ENCODE results near the gene PPFIA1.
"Not testable (repeated sequence)": the region's sequence is repeated elsewhere in the genome, so short reads cannot be mapped to it uniquely, and the experiment has no call there.

PPFIA1 gene

DNA sequence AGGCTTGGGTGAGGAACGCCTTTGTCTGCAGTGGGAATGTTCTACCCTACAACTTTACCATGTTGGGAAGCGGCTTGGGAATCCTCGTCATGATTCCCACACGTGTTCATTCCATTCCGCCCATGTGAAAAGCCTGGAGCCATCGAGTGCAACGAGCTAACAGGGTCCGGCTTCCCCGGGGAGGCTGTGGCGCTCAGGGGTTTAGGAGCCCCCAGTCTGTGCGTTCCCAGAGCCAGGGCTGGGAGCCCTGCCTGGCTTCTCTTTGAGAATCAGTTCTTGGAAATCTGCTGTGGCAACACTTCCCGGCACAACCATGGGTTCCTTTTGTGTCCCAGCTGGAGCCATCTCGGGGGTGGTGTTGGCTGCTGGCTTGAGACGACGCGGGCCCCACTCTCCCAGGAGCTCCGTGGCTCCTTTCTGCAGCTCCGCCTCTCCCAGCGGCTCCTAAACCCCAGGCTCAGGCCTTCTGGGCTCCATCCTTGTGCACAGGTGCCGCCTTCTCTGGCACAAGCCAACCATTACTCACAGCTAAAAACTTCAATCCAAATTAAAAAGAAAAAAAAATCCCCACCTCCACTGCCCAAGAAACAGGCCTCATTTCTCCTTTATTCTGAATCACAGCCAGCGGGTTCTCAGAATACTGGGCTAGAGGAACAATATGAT lies 18.7 kb upstream of the PPFIA1 start:
- DNase-seq = no peak

DNA sequence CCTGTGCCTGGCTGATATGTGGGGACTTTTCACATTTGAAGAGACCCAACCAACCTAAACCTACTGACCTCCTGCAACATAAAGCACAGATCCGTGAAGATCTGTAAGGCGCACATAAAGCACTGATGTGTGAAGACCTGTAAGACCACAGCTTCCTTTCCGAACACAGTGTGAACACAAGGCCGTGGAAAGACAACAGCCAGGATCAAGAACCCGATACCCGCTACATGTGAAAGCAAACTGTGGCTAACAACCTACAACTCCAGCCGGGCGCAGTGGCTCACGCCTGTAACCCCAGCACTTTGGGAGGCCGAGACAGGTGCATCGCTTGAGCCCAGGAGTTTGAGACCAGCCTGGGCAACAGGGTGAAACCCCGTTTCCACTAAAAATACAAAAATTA lies 17.6 kb upstream of the PPFIA1 start:
- no peak for DNase-seq

DNA sequence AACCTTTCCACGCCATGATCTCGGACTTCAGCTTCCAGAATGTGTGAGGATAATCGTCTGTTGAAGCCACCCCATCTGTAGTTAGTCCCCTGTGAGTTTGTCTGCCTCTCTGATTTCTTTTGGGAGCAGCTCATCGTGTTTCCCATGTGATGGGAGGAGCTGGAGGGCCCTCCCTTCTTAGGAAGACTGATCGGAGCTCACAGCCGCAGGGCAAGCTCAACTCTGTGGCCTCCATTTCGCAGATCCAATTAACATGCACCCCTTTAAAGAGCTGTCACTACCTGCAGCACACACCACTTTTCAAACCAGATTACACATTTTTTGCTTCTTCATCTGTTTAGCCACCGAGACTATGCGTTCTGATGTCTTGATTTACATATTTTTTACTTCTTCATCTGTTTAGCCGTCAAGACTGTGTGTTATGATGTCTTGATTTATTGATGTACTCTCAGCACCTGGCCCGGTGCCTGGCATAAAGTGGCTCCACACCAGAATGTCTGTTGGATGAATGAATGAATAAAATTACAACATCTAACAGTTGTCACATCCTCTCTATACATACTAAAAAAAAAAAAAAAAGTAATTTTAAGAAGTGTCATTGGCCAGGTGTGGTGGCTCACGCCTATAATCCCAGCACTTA lies 14.9 kb upstream of the PPFIA1 start:
- DNase-seq = no peak

GRCh38 chr11:70259077-70259476 lies 11.4 kb upstream of the PPFIA1 start:
- DNase-seq = not testable (repeated sequence)

- DNase-seq = no peak
These were observed 7.5 kb upstream of the PPFIA1 start for GRCh38 chr11:70262951-70263350.

GRCh38 chr11:70263363-70263762 lies 7.1 kb upstream of the PPFIA1 start:
- DNase-seq = no peak

DNA sequence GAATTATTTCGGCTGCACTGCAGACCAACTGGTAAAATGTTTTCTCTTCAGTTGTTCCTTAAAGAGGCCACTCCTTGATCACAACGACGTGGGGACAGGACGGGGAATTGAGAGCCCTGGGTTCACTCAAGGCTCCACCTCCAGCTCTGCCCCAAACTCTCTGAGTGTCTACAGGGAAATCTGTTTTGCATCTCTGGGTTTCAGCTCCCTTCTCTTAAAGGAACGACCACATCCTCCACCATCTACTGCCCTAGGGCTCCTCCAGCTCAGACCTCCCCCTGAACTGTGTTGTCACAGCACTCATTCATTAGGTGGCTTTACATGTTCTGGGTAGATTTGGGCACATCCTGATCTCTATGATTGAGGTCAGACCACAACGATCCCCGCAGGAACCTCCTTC lies 5.1 kb upstream of the PPFIA1 start:
- DNase-seq = no peak

DNA sequence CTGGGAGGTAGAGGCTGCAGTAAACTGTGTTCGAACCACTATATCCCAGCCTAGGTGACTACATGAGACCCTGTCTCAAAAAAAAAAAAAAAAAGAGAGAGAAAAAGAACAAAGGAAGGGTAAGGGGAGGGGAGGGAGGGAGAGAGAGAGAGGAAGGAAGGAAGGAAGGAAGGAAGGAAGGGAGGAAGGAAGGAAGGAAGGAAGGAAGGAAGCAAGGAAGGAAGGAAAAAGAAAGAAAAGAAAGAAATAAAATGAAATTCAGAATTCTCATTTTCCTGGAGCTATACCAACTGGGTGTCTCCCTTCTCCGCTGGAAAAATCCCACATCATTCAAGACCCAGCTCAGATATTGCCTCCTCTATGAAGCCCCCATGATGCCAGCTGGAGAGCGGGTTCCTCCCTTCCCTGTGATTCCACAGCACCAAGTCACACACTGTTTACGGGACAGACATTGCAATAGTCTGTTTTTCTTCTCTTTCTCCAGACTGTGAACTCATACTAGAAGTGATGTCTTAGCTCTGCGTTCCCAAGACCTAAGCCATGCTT lies 3.0 kb upstream of the PPFIA1 start:
- DNase-seq = no peak

GRCh38 chr11:70268526-70268925 lies 2.0 kb upstream of the PPFIA1 start:
- DNase-seq = no peak

GRCh38 chr11:70270877-70271648 lies 573 bp downstream of the PPFIA1 start:
- DNase-seq = peak; percentile 50

- no peak for DNase-seq
These were observed 1.1 kb downstream of the PPFIA1 start for GRCh38 chr11:70271649-70271953.

DNA sequence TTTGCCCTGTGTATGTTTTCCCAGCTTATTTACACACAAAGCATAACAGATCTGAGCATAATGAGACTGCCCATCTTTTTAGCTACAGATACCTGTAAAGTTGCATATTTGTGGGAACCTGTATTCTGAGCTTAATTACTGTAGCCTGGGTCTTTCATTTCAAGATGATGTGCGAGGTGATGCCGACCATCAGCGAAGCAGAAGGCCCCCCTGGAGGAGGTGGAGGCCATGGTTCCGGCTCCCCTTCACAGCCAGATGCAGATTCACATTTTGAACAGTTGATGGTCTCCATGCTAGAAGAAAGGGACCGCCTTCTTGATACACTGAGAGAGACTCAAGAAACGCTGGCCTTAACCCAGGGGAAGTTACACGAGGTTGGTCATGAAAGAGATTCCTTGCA lies 1.5 kb downstream of the PPFIA1 start:
- no peak for DNase-seq

GRCh38 chr11:70278994-70279393 lies 8.5 kb downstream of the PPFIA1 start:
- no peak for DNase-seq

- DNase-seq = no peak
These were observed 10.7 kb downstream of the PPFIA1 start for GRCh38 chr11:70281156-70281609.

- DNase-seq = no peak
These were observed 11.5 kb downstream of the PPFIA1 start for GRCh38 chr11:70282012-70282411.

GRCh38 chr11:70288721-70289120 lies 18.2 kb downstream of the PPFIA1 start:
- DNase-seq = no peak

- no peak for DNase-seq
These were observed 19.1 kb downstream of the PPFIA1 start for GRCh38 chr11:70289582-70289981.

GRCh38 chr11:70290361-70291065 lies 20.0 kb downstream of the PPFIA1 start:
- no peak for DNase-seq

GRCh38 chr11:70292166-70292565 lies 21.7 kb downstream of the PPFIA1 start:
- no peak for DNase-seq

DNA sequence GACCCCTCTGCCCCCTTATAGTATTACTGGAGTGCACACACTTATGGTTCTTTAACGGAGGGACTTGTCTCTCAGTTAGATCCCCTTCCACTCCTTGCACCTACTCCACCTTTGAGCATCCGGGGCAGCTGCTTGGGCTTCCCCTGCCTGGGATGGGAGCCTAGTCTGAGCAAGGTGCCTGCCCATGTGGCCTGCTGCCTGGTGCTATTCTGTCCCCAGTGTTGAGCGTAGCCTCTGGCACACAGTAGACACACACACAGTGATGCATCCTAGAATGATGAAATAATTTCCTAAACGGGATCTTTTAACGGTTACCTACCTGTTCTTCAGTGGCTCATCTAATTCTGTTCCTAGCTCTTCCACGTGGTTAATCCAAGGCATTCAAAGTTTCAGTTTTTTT lies 22.4 kb downstream of the PPFIA1 start:
- DNase-seq = no peak

DNA sequence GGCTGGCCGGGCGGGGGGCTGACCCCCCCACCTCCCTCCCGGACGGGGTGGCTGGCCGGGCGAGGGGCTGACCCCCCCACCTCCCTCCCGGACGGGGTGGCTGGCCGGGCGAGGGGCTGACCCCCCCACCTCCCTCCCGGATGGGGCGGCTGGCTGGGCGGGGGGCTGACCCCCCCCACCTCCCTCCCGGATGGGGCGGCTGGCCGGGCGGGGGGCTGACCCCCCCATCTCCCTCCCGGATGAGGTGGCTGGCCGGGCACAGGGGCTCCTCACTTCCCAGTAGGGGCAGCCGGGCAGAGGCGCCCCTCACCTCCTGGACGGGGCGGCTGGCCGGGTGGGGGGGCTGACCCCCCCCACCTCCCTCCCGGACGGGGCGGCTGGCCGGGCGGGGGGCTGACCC lies 24.7 kb downstream of the PPFIA1 start:
- not testable (repeated sequence) for DNase-seq

GRCh38 chr11:70296681-70297080 lies 26.2 kb downstream of the PPFIA1 start:
- no peak for DNase-seq

- DNase-seq = no peak
These were observed 26.9 kb downstream of the PPFIA1 start for GRCh38 chr11:70297341-70297740.
